Measurements from ENCODE around the gene IGHMBP2. TPM values are rescaled to one million over a fixed set of nuclear protein-coding genes. Genes with fewer than 3 reads are reported as not detected.

Gene IGHMBP2
- total and polyA plus RNA-seq, 2 experiments from 2014 or later = 14.3 to 27.7 TPM

DNA sequence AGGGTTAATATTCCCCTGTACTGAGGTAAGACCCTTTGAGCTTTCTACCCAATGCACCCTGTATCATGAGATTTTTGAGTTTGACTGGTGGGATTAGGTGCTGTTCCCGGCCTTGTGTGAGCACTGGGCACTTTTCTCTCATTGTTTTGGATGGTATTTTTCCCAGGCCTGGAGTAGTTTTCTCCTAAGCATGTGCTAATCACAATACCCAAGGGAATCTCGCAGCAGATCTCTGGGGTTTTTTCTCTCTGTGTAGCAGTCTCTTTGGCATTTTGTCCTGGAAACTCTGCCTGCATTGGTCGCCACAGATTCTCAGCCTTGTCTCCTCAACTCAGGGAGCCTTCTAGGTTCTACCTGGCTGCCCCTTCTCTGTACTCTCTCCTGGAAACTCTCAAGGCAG lies 19.9 kb downstream of the IGHMBP2 start (continued):
- TF ChIP-seq, protein P1, sequence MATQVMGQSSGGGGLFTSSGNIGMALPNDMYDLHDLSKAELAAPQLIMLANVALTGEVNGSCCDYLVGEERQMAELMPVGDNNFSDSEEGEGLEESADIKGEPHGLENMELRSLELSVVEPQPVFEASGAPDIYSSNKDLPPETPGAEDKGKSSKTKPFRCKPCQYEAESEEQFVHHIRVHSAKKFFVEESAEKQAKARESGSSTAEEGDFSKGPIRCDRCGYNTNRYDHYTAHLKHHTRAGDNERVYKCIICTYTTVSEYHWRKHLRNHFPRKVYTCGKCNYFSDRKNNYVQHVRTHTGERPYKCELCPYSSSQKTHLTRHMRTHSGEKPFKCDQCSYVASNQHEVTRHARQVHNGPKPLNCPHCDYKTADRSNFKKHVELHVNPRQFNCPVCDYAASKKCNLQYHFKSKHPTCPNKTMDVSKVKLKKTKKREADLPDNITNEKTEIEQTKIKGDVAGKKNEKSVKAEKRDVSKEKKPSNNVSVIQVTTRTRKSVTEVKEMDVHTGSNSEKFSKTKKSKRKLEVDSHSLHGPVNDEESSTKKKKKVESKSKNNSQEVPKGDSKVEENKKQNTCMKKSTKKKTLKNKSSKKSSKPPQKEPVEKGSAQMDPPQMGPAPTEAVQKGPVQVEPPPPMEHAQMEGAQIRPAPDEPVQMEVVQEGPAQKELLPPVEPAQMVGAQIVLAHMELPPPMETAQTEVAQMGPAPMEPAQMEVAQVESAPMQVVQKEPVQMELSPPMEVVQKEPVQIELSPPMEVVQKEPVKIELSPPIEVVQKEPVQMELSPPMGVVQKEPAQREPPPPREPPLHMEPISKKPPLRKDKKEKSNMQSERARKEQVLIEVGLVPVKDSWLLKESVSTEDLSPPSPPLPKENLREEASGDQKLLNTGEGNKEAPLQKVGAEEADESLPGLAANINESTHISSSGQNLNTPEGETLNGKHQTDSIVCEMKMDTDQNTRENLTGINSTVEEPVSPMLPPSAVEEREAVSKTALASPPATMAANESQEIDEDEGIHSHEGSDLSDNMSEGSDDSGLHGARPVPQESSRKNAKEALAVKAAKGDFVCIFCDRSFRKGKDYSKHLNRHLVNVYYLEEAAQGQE (IDR thresholded peaks at IDR 0.05; ENCODE audit: unreplicated experiment) = no peak
- TF ChIP-seq JUNB (IDR thresholded peaks at IDR 0.05; ENCODE audit: unreplicated experiment) = no peak
- TF ChIP-seq NANOG (IDR thresholded peaks at IDR 0.05; ENCODE audit: borderline replicate concordance) = no peak
- TF ChIP-seq, protein P2, sequence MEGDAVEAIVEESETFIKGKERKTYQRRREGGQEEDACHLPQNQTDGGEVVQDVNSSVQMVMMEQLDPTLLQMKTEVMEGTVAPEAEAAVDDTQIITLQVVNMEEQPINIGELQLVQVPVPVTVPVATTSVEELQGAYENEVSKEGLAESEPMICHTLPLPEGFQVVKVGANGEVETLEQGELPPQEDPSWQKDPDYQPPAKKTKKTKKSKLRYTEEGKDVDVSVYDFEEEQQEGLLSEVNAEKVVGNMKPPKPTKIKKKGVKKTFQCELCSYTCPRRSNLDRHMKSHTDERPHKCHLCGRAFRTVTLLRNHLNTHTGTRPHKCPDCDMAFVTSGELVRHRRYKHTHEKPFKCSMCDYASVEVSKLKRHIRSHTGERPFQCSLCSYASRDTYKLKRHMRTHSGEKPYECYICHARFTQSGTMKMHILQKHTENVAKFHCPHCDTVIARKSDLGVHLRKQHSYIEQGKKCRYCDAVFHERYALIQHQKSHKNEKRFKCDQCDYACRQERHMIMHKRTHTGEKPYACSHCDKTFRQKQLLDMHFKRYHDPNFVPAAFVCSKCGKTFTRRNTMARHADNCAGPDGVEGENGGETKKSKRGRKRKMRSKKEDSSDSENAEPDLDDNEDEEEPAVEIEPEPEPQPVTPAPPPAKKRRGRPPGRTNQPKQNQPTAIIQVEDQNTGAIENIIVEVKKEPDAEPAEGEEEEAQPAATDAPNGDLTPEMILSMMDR (conservative IDR thresholded peaks at IDR 0.05; ENCODE audit: low read depth in 2 of 2) = no peak

DNA sequence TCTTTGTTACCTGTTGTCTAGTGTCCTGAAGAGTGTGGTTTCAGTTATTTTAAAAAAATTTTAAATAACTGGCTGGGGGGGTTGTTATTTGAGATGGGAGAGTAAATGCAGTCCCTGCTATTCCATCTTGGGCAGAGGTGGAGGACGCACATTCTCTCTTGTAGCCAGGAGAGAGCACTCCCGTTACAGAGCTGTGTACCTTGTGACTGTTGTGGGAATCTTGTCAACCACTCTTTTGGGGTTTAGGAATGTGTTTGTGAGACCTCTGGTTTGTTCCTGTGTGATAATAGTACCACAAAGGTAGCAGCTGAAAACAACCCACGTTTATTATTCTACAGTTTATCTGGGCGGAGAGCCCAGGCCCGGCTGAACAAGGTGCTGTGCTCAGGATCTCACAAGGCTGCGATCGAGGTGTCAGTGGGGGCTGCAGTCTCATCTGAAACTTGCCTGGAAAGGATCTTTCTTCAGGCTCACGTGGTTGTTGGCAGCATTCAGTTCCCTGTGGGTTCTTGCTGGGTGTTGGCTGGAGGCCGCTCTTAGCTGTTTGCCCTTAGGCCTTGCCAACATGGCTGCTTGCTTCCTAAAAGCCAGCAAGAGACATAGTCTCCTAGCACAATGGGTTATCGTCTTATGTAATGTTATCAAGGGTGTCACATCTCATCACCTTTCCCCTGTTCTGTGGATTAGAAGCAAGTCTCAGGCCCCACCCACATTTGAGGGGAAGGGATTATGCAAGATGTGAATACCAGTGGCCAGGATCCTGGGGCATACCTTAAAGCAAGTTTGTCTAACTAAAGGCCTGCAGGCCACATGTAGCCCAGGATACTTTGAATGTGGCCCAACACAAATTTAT lies 20.6 kb downstream of the IGHMBP2 start:
- no peaks in the 10 kb centered on the region for H3K27me3 ChIP-seq (ENCODE audit: insufficient read depth)
- peaks cover 4% of the 10 kb centered on the region for H3K27me3 Mint-ChIP-seq (ENCODE audit: insufficient read depth, low read depth, poor library complexity)
- H4K20me1 ChIP-seq (replicated peaks; ENCODE audit: insufficient read depth) = peaks cover 7% of the 10 kb centered on the region; the same call in 1 of the 2 replicates
- 0 out of 2 replicates have a peak, but pooled peaks cover 3% of the 10 kb centered on the region for H3K79me2 ChIP-seq (replicated peaks; ENCODE audit: insufficient read depth)
- no peak overlapping the region for H3K4me2 ChIP-seq
- H3K4me1 Mint-ChIP-seq = no peaks in the 10 kb centered on the region
- peaks cover 31% of the 10 kb centered on the region for H3K36me3 ChIP-seq (ENCODE audit: insufficient read depth)
- H3K27ac Mint-ChIP-seq = no peak overlapping the region
- TF ChIP-seq NANOG (IDR thresholded peaks at IDR 0.05; ENCODE audit: borderline replicate concordance) = no peak
- TF ChIP-seq CREB1 (CRISPR knock-in tag; IDR thresholded peaks at IDR 0.05; ENCODE audit: low read depth) = no peak
- TF ChIP-seq, protein P2 (conservative IDR thresholded peaks at IDR 0.05; ENCODE audit: low read depth in 2 of 2) = no peak
- TF ChIP-seq, protein P1 (IDR thresholded peaks at IDR 0.05; ENCODE audit: unreplicated experiment) = no peak
- no peak overlapping the region for H2AFZ ChIP-seq
- H3K9me3 Mint-ChIP-seq = peaks cover 20% of the 10 kb centered on the region
- peaks cover 82% of the 10 kb centered on the region for H3K36me3 Mint-ChIP-seq (ENCODE audit: low read depth)
- ATAC-seq = no peak
- no peak overlapping the region for H3K4me3 ChIP-seq
- H3K27ac ChIP-seq (ENCODE audit: low read depth) = no peak overlapping the region
- no peaks in the 10 kb centered on the region for H3F3A ChIP-seq (replicated peaks; ENCODE audit: low read depth)
- no peak overlapping the region for H3K4me3 Mint-ChIP-seq
- H3K4me1 ChIP-seq (ENCODE audit: insufficient read depth) = no peaks in the 10 kb centered on the region
- no peaks in the 10 kb centered on the region for H3K9me2 ChIP-seq (ENCODE audit: insufficient read depth)
- DNase-seq (ENCODE audit: low spot score) = no peak
